ENCODE measurements around the gene ERVV-1. TPM values are rescaled to one million over a fixed set of nuclear protein-coding genes. Genes with fewer than 3 reads are reported as not detected.

The ERVV-1 gene
- total RNA-seq, 2 donors from 2014 or later, result 0.40 TPM; not detected in 1

- Histone ChIP-seq H3K4me1 (replicated peaks) (no peaks in the 10 kb centered on the region), H3K36me3 (no peaks in the 10 kb centered on the region), H3K9me3 (no peaks in the 10 kb centered on the region), H3K27ac (no peak overlapping the region), H3K4me3 (no peak overlapping the region), H3K27me3 (replicated peaks; ENCODE audit: insufficient read depth) (no peaks in the 10 kb centered on the region)
- no peak for DNase-seq (ENCODE audit: low spot score)
- 80% methylated on average over 16 of the region's 16 CpGs for WGBS
- TF ChIP-seq CTCF (IDR thresholded peaks at IDR 0.05) (no peak), POLR2A (IDR thresholded peaks at IDR 0.05) (no peak), POLR2AphosphoS5 (IDR thresholded peaks at IDR 0.05) (no peak)
- intact Hi-C loops (cut with DNase I), result no loop called here
Measured at GRCh38 chr19:53045536-53045935, 31.8 kb downstream of the ERVV-1 start.

GRCh38 chr19:53047379-53047778, 33.7 kb downstream of the ERVV-1 start:
- H3K27ac ChIP-seq, result no peak overlapping the region
- H3K4me3 ChIP-seq, result no peak overlapping the region
- no peaks in the 10 kb centered on the region for H3K36me3 ChIP-seq
- H3K27me3 ChIP-seq (replicated peaks; ENCODE audit: insufficient read depth), result no peaks in the 10 kb centered on the region
- WGBS, result 89% methylated on average over 2 of the region's 2 CpGs
- TF ChIP-seq CTCF (IDR thresholded peaks at IDR 0.05) (no peak), POLR2A (IDR thresholded peaks at IDR 0.05) (no peak), POLR2AphosphoS5 (IDR thresholded peaks at IDR 0.05) (no peak)
- no peaks in the 10 kb centered on the region for H3K4me1 ChIP-seq (replicated peaks)
- intact Hi-C loops (cut with DNase I), result no loop called here
- no peak for DNase-seq (ENCODE audit: low spot score)
- H3K9me3 ChIP-seq, result no peaks in the 10 kb centered on the region

DNA sequence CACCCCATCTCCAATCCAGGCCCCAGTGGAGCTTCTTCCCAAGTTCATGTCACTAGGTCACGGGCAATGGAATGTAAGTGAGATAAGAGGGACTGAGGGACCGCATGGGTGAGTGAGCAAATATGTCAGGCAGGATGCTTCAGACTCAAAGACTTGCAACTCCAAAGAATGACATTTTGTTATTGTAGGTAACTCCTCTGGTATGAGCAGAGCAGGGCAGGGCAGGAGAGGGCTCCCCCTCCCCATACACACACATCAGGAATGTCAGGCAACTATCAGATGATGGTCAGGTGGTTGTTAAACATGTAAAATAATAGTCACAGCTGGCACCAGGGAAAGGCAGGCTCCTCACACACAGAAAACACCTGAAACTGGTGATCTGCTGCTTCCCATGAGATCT, 41.4 kb downstream of the ERVV-1 start:
- H3K4me3 ChIP-seq, result no peak overlapping the region
- H3K27ac ChIP-seq, result no peak overlapping the region
- no peak for DNase-seq (ENCODE audit: low spot score)
- 42% methylated on average over 2 of the region's 2 CpGs for WGBS
- H3K4me1 ChIP-seq (replicated peaks), result no peaks in the 10 kb centered on the region
- H3K27me3 ChIP-seq (replicated peaks; ENCODE audit: insufficient read depth), result no peaks in the 10 kb centered on the region
- no peaks in the 10 kb centered on the region for H3K36me3 ChIP-seq
- TF ChIP-seq POLR2AphosphoS5 (IDR thresholded peaks at IDR 0.05) (no peak), POLR2A (IDR thresholded peaks at IDR 0.05) (no peak), CTCF (IDR thresholded peaks at IDR 0.05) (no peak)
- H3K9me3 ChIP-seq, result no peaks in the 10 kb centered on the region
- intact Hi-C loops (cut with DNase I), result no loop called here

DNA sequence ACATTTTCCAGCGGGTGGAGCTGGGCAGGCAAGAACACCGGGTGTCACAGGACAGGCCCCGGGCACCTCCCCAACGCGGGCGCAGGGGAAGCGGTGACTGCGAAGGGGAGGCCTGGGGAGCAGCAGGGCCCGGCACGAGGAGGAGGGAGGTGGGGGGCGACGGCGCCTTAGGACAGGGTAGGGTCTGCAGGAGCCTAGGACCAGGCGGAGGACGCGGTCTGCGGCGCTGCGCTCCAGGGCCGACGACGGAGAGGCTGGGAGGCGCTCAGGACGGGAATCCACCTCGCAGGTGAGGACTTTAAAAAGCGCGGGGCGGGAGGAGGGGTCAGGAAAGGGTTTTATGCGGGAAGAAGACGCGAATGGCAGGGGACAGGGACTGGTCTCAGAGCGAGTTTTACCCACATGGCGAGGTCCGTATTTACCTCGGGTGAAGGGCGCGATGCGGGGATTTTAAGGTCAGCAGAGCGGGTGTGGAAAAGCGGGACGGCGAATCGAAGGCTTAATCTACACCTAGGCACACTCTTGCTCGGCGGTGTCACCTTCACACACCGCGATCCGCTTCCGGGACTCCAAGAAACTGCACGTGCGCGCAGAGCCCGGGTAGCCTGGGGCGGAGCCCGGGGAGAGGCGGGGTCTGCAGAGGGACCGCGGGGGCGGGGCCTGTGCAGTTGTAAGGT, 44.3 kb downstream of the ERVV-1 start:
- Histone ChIP-seq H3K27me3 (replicated peaks; ENCODE audit: insufficient read depth) (no peaks in the 10 kb centered on the region), H3K4me3 (peak overlapping the region; percentile 16 to 32), H3K4me1 (replicated peaks) (no peaks in the 10 kb centered on the region), H3K27ac (no peak overlapping the region), H3K36me3 (no peaks in the 10 kb centered on the region), H3K9me3 (no peaks in the 10 kb centered on the region)
- TF ChIP-seq CTCF (IDR thresholded peaks at IDR 0.05) (no peak), POLR2AphosphoS5 (IDR thresholded peaks at IDR 0.05) (peak; percentile 34)
- WGBS, result 2% methylated on average over 59 of the region's 59 CpGs
- DNase-seq (ENCODE audit: low spot score), result peak; percentile 46
- intact Hi-C loops (cut with DNase I), result no loop called here

Other genes with a start within 250 kb of the ERVV-1 start
- 10 to 100 TPM in 1 of 2 donors, 1 to 10 TPM in 1; 8.7 to 21.2 TPM for gene ZNF600, start 227.1 kb upstream of the ERVV-1 start, total RNA-seq
- gene ZNF28, start 192.3 kb upstream of the ERVV-1 start, total RNA-seq, result 10 to 100 TPM; 19.2 to 26.8 TPM
- 10 to 100 TPM; 21.0 to 49.2 TPM for gene ZNF468, start 156.3 kb upstream of the ERVV-1 start, total RNA-seq
- 10 to 100 TPM; 20.0 to 42.9 TPM for gene ZNF320, start 116.3 kb upstream of the ERVV-1 start, total RNA-seq
- gene ZNF888, start 90.5 kb upstream of the ERVV-1 start, total RNA-seq, result 10 to 100 TPM; 21.4 to 34.5 TPM
- gene ZNF816, start 51.0 kb upstream of the ERVV-1 start, total RNA-seq, result 10 to 100 TPM; 15.8 to 31.8 TPM
- not detected for gene ERVV-2, start 30.8 kb downstream of the ERVV-1 start, total RNA-seq
- 10 to 100 TPM; 26.0 to 93.4 TPM for gene ZNF160, start 89.5 kb downstream of the ERVV-1 start, total RNA-seq
- 10 to 100 TPM; 13.7 to 22.8 TPM for gene ZNF415, start 119.0 kb downstream of the ERVV-1 start, total RNA-seq
- 10 to 100 TPM in 1 of 2 donors, 1 to 10 TPM in 1; 9.3 to 14.4 TPM for gene ZNF347, start 145.1 kb downstream of the ERVV-1 start, total RNA-seq
- 10 to 100 TPM in 1 of 2 donors, 1 to 10 TPM in 1; 4.7 to 26.1 TPM for gene ZNF665, start 179.4 kb downstream of the ERVV-1 start, total RNA-seq
- gene ZNF677, start 241.0 kb downstream of the ERVV-1 start, total RNA-seq, result 10 to 100 TPM; 28.1 to 35.8 TPM
- 1 to 10 TPM in 1 of 2 donors, not detected in 1; 1.2 TPM for gene VN1R2, start 244.4 kb downstream of the ERVV-1 start, total RNA-seq